ENCODE results near the gene RNF112.

DNA sequence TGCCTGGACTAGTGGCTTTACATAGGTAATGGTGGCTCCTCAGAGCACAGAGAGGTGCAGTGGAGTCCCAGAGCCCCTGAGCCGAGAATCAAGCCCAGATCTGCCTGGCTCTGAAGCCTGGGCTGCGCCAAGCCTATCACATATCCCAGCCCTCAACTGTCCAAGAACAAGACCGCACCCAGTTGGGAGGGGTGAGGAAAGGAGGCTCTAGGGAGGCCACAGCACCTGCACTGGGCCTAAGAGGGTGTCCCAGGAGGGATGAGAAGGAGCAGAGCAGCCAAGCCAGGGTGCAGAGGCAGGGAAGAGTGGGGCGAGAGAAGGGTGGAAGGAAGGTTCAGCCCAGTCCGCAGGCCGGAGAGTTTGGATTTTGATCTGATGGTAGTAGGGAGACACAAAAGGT is 941 bp upstream of the RNF112 start:
- TF ChIP-seq, protein P1, sequence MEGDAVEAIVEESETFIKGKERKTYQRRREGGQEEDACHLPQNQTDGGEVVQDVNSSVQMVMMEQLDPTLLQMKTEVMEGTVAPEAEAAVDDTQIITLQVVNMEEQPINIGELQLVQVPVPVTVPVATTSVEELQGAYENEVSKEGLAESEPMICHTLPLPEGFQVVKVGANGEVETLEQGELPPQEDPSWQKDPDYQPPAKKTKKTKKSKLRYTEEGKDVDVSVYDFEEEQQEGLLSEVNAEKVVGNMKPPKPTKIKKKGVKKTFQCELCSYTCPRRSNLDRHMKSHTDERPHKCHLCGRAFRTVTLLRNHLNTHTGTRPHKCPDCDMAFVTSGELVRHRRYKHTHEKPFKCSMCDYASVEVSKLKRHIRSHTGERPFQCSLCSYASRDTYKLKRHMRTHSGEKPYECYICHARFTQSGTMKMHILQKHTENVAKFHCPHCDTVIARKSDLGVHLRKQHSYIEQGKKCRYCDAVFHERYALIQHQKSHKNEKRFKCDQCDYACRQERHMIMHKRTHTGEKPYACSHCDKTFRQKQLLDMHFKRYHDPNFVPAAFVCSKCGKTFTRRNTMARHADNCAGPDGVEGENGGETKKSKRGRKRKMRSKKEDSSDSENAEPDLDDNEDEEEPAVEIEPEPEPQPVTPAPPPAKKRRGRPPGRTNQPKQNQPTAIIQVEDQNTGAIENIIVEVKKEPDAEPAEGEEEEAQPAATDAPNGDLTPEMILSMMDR (IDR thresholded peaks at IDR 0.05): no peak
- no peak for TF ChIP-seq POLR2A (IDR thresholded peaks at IDR 0.05)

Measured in tibial nerve (tissue), 3 donors.